ENCODE measurements around the gene ARL15. TPM values are rescaled to one million over a fixed set of nuclear protein-coding genes. Genes with fewer than 3 reads are reported as not detected.
A peak's percentile ranks its signal among the peaks of the same experiment; 100 is the strongest.

Gene ARL15
- total RNA-seq, 1 experiment from 2014 or later, result 140 TPM

DNA sequence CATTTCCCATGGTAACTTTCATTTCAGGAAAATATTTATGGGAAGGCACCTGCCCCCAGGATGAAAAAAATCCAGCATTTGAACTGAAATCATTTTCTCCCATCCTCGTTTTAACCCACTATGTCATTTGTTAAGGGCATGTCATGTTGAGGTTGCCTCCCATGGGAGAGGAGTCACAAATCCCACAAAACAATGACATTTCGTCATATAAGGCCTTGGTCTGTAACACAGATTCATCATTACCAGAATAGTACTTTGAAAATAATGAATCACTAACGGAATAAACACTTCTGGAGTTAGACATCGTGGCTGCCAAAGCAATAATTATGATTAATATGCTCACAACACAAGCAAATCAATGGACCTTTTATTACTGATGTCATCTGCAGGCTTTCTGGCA is 475.9 kb downstream of the ARL15 start:
- no peaks in the 10 kb centered on the region for H3K27me3 Mint-ChIP-seq (ENCODE audit: insufficient read depth, unreplicated experiment)
- no peaks in the 10 kb centered on the region for H3K27me3 ChIP-seq (replicated peaks; ENCODE audit: control insufficient read depth, insufficient read depth, low read length)
- intact Hi-C loops (cut with micrococcal nuclease; ENCODE audit: unreplicated experiment), result no loop called here
- peaks cover 17% of the 10 kb centered on the region for H3K9me3 Mint-ChIP-seq (ENCODE audit: unreplicated experiment)
- ChIA-PET CTCF (no interaction called here), POLR2A (no interaction called here)
- H3K4me1 ChIP-seq, result no peaks in the 10 kb centered on the region
- H3K36me3 ChIP-seq (ENCODE audit: control insufficient read depth, insufficient read depth, low read length), result no peaks in the 10 kb centered on the region
- H3K4me3 ChIP-seq (ENCODE audit: low read depth, low read length), result no peak overlapping the region
- BruUV-seq (replicated peaks), result no TSS peak
- no peak overlapping the region for H3K4me3 Mint-ChIP-seq (ENCODE audit: unreplicated experiment)
- H3K4me1 Mint-ChIP-seq (ENCODE audit: low read depth, unreplicated experiment), result no peaks in the 10 kb centered on the region
- no peak overlapping the region for H3K27ac Mint-ChIP-seq (ENCODE audit: unreplicated experiment)
- no peak for TF ChIP-seq CTCF (IDR thresholded peaks at IDR 0.05; ENCODE audit: insufficient read depth in 1 of 2, low read depth in 1 of 2, low read length in 1 of 2, severe bottlenecking in 1 of 2, unreplicated experiment in 1 of 2)
- no peaks in the 10 kb centered on the region for H3K36me3 Mint-ChIP-seq (ENCODE audit: insufficient read depth, unreplicated experiment)
- 0 out of 2 replicates have a peak, but pooled peaks cover 5% of the 10 kb centered on the region for H3K9me3 ChIP-seq
- no peak for DNase-seq

Small RNAs within 50 kb of the gene (microRNA-seq; reads per million reads assigned to microRNA genes)
- gene MIR4459, result not detected
- gene MIR581, result 5.4 reads per million, percentile 35 among the genes with 10 or more reads in this experiment

Other genes starting within 250 kb of the ARL15 start
- 0.54 TPM in 1 of 2 replicates, not detected in the other for gene HSPB3, start 145.1 kb upstream of the ARL15 start, total RNA-seq (2022)
- gene SNX18, start 207.2 kb upstream of the ARL15 start, total RNA-seq (2022), result 25.0 and 28.0 TPM in 2 replicates

All from Caco-2 (cell line).